GM10266 (cell line): ENCODE results near the gene EXOSC5.

ENCODE experiments used
- DNase-seq: peaks from one replicate; pipeline ENCODE4 v3.0.0; 2012; ENCODE audit errors: extremely low spot score
- TF ChIP-seq, protein P1 (sequence below): IDR thresholded peaks from 2 replicates; pipeline ENCODE4 v1.5.1; 2012; ENCODE audit warnings: mild to moderate bottlenecking, low read depth; ENCODE audit not compliant: control insufficient read depth, insufficient read depth; ENCODE audit errors: missing control alignments

The EXOSC5 gene

DNA sequence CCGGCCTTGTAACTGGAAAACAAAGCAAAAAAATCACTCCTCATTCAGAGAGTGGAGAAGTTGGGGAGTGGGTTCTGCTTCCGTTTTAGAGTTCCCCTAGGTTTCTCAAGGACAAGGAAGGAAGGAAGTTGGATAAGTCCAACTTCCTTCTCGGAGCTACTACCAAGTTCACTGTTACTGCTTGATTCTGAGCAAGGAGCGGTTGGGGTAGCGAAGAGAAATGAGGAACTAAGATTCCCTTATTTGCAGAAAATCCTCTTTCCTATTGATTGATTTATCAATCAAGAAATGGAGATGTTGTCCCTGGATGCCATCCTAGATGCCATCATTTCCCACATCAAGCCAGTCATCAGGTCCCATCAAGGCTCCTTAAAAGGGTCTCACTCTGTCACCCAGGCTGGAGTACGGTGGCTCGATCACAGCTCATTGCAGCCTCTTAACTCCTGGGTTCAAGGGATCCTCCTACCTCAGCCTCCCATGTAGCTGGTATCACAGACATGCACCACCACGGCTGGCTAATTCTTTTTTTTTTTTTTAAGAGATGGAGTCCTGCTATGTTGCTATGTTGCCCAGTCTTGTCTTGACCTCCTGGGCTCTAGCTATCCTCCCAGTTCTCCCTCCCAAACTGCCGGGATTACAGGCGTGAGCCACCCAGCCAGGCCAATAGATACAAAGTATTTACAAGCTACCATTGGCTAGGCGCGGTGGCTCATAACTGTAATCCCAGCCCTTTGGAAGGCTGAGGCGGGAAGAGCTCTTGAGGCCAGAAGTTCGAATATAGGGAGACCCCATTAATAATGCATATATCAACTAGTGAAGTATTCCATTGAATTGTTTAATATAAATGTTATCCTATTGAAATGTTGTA is 32.4 kb downstream of the EXOSC5 start:
- DNase-seq: no peak
- TF ChIP-seq, protein P1, sequence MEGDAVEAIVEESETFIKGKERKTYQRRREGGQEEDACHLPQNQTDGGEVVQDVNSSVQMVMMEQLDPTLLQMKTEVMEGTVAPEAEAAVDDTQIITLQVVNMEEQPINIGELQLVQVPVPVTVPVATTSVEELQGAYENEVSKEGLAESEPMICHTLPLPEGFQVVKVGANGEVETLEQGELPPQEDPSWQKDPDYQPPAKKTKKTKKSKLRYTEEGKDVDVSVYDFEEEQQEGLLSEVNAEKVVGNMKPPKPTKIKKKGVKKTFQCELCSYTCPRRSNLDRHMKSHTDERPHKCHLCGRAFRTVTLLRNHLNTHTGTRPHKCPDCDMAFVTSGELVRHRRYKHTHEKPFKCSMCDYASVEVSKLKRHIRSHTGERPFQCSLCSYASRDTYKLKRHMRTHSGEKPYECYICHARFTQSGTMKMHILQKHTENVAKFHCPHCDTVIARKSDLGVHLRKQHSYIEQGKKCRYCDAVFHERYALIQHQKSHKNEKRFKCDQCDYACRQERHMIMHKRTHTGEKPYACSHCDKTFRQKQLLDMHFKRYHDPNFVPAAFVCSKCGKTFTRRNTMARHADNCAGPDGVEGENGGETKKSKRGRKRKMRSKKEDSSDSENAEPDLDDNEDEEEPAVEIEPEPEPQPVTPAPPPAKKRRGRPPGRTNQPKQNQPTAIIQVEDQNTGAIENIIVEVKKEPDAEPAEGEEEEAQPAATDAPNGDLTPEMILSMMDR: no peak

DNA sequence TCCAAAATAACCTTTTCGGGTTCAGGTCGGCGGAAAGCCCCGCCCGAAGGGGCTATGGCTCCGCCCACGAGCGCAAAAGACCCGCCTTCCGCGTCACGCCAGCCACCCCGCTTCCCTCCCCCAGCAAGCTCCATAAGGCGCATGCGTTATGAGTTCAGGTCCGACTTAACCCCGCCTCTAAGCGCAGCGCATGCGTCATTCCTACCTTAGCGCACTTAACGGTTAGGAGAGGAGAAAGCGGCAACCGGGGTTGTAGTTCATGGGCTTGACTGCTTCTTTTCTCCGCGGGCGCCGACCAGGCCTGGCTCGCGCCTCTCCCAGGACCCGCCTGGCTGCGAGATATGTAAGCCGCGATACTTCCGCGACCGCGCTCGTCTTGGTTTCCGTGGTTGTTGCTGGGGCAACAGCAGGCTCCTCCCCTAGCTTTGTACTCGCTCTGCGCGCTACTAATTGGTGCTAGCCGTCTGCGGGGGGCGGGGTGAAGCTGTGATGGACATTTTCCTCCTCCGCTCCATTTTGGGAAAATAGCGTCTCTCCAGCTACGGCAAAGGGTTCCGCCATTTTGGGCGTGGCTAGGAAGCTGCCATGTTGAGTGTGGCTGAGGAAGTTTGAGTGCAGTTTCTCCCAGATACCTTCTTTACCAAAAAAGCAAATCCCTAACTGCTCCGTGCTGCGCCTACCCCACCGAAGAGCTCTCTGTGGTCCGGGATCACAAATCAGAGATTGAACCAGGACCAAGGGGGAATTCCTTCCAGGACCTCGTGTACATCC is 33.2 kb downstream of the EXOSC5 start, which contains the start of gene B9D2:
B9D2 (minus strand) TSS at position 397 of the 771 bp plus-strand sequence. CDS start 630 bp downstream, outside the sequence.
- DNase-seq: peak; percentile 95
- TF ChIP-seq, protein P1: no peak

DNA sequence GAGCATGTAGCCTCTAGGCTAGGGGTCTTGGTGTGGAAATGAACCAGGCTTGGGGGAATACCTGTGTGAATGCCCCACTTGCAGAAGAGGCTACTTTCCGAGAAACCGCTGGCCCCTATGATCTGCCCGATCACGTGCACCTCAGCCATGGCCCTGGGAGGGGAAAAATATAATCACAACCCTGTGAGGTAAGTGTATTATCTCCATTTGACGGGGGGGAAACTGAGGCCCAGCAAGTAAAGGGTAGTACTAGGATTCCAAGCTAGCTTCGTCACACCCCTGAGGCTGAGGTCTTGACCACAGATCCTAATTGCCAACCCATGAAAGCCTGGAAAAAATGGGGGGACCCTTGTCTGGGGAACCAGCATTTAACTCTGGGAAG is 33.8 kb downstream of the EXOSC5 start:
- no peak for DNase-seq
- TF ChIP-seq, protein P1: no peak

DNA sequence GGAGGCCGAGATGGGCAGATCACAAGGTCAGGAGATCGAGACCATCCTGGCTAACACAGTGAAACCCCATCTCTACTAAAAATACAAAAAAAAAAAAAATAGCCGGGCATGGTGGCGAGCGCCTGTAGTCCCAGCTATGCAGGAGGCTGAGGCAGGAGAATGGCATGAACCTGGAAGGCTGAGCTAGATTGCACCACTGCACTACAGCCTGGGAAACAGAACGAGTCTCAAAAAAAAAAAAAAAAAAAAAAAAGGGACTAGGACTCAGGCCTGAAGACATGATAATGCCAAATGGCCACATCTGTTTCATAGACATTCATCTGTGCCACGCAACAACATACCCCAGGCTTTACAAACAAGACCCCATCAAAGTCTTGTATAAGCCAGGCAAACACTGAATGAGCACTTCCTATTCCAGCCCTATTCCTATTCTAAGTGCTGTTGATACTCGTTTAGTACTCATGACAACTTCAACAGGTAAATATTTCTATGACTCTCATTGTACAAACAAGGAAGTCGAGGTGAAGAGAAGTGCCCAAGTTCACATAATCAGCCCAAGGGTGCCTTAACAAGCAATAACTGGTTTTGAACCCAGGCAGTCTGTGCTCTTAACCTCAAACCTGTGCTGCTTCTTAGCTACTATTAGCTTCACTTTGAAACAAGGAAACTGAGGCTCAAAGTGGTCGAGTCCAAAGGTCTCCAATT is 34.9 kb downstream of the EXOSC5 start:
- TF ChIP-seq, protein P1: no peak
- DNase-seq: no peak

DNA sequence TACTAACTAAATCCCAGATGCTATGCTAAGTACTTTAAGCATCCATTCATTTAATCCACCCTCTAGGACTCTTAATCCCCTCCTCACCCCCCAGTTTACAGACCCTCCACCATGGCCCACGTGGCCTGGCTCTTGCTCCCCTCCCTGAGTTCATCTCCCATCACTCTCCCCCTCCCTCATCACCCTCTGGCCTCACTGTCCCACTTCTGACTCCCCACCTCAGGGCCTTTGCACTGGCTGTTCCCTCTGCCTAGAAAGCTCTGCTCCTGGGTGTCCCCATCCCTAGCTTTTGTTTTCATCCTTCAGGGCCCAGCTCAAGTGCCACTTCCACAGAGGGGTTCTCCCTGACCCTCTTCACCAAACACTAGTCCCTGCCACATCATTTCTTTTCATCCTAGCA is 37.4 kb downstream of the EXOSC5 start:
- DNase-seq: no peak
- TF ChIP-seq, protein P1: no peak

DNA sequence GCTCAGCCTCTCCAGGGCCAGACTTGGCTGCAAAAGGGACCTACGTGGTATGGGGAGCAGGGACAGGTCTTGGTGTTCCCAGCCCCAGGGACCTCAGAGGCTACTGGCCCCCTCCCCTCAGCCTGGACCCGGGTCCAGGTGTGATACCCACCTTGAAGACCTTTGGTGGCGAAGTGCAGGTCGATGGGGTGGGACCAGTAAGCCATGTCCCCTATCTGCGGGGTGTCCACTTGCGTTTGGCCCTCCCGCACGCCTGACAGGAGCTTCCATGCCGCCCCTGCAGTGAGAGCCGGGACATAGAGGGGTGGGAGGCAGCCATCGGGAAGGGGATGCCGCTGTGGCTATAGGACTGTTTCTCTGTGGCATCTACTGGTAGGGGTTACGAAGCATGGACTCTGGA is 39.4 kb downstream of the EXOSC5 start:
- no peak for DNase-seq

More for the DNA sequence above, 39.4 kb downstream of the EXOSC5 start:
- TF ChIP-seq, protein P1: no peak
